Esophagus (tissue), 2 donors: Measurements from ENCODE around the gene MRGPRF. TPM values are rescaled to one million over a fixed set of nuclear protein-coding genes. Genes with fewer than 3 reads are reported as not detected.

Source experiments
- polyA plus RNA-seq, 2 donors: library from polyadenylated mRNA; stranded (reverse); fragments of 200-250 nt; gene quantifications; one replicate each; pipeline ENCODE4 v1.2.3, GENCODE V29; 2013
- donor health status: healthy with polysubstance abuse.
- donor health status: Bipolar disorder and iron deficiency.

Gene MRGPRF
- polyA plus RNA-seq, 2 donors: 5.3 to 14.7 TPM

Other genes with a start within 250 kb of the MRGPRF start
- 10 to 100 TPM in 1 of 2 donors, 1 to 10 TPM in 1; 8.4 to 13.8 TPM for gene CPT1A, start 171.3 kb downstream of the MRGPRF start, polyA plus RNA-seq
- 10 to 100 TPM; 63.0 to 77.6 TPM for gene MRPL21, start 109.4 kb downstream of the MRGPRF start, polyA plus RNA-seq
- 10 to 100 TPM; 10.9 to 22.3 TPM for gene IGHMBP2, start 109.4 kb downstream of the MRGPRF start, polyA plus RNA-seq
- gene MRGPRD, start 32.3 kb downstream of the MRGPRF start, polyA plus RNA-seq: not detected
- gene TPCN2, start 35.7 kb upstream of the MRGPRF start, polyA plus RNA-seq: 10 to 100 TPM in 1 of 2 donors, 1 to 10 TPM in 1; 6.5 to 12.1 TPM
- under 1 TPM; 0.08 to 0.11 TPM for gene SMIM38, start 142.7 kb upstream of the MRGPRF start, polyA plus RNA-seq